Measurements from ENCODE around the gene ARHGAP19. TPM values are rescaled to one million over a fixed set of nuclear protein-coding genes. Genes with fewer than 3 reads are reported as not detected.

Gene ARHGAP19
- total RNA-seq, 4 donors from 2014 or later = 5.7 to 10.4 (median 9.2) TPM

- TF ChIP-seq CTCF (IDR thresholded peaks at IDR 0.05; ENCODE audit: low read depth) = no peak
These were observed 58.0 kb downstream of the ARHGAP19 start for GRCh38 chr10:97234400-97234799.

GRCh38 chr10:97230146-97230545, 62.3 kb downstream of the ARHGAP19 start:
- TF ChIP-seq CTCF (IDR thresholded peaks at IDR 0.05; ENCODE audit: low read depth) = no peak

- no peak for TF ChIP-seq CTCF (IDR thresholded peaks at IDR 0.05; ENCODE audit: low read depth)
These were observed 63.0 kb downstream of the ARHGAP19 start for GRCh38 chr10:97229322-97230015.

GRCh38 chr10:97228775-97229157, 63.7 kb downstream of the ARHGAP19 start:
- TF ChIP-seq CTCF (IDR thresholded peaks at IDR 0.05; ENCODE audit: low read depth) = no peak

GRCh38 chr10:97228130-97228774, 64.2 kb downstream of the ARHGAP19 start:
- no peak for TF ChIP-seq CTCF (IDR thresholded peaks at IDR 0.05; ENCODE audit: low read depth)

GRCh38 chr10:97226398-97226797, 66.0 kb downstream of the ARHGAP19 start:
- TF ChIP-seq CTCF (IDR thresholded peaks at IDR 0.05; ENCODE audit: low read depth) = no peak

GRCh38 chr10:97224483-97225435, 67.7 kb downstream of the ARHGAP19 start:
- TF ChIP-seq CTCF (IDR thresholded peaks at IDR 0.05; ENCODE audit: low read depth) = no peak

All from subcutaneous adipose tissue (tissue), 4 donors.